Hematopoietic multipotent progenitor cell treated with erythropoietin and hydrocortisone succinate and interleukin-3 and kit ligand, for 8 days (in vitro differentiated cells): ENCODE data around the gene RYR1.
"Not testable (repeated sequence)": the region's sequence is repeated elsewhere in the genome, so short reads cannot be mapped to it uniquely, and the experiment has no call there.

Experiments
- DNase-seq: peaks from one replicate; pipeline ENCODE4 v3.0.0-alpha.2; 2015

The RYR1 gene

DNA sequence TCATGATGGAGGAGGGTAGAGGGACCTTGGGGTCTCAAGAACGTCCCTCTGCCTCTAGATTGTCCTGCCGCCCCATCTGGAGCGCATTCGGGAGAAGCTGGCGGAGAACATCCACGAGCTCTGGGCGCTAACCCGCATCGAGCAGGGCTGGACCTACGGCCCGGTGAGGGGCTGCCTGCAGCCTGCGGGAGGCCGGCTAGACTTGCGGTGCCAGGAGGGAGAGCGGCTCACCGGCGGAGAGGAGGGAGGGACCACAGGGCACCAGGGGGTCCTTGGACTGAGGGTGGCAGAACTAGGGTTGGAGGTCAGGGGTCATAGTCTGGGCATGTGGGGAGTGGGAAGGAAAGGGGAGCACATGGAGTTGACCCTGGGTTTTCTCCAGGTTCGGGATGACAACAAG lies 29.9 kb downstream of the RYR1 start:
- no peak for DNase-seq

GRCh38 chr19:38464421-38465082 lies 31.1 kb downstream of the RYR1 start:
- DNase-seq, result no peak

DNA sequence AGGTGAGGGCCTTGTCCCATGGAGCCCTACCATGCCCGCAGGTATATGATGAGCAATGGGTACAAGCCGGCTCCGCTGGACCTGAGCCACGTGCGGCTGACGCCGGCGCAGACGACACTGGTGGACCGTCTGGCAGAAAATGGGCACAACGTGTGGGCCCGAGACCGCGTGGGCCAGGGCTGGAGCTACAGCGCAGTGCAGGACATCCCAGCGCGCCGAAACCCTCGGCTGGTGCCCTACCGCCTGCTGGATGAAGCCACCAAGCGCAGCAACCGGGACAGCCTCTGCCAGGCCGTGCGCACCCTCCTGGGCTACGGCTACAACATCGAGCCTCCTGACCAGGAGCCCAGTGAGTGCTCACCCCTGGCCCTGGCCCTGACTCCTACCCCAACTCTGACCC lies 32.6 kb downstream of the RYR1 start:
- no peak for DNase-seq

DNA sequence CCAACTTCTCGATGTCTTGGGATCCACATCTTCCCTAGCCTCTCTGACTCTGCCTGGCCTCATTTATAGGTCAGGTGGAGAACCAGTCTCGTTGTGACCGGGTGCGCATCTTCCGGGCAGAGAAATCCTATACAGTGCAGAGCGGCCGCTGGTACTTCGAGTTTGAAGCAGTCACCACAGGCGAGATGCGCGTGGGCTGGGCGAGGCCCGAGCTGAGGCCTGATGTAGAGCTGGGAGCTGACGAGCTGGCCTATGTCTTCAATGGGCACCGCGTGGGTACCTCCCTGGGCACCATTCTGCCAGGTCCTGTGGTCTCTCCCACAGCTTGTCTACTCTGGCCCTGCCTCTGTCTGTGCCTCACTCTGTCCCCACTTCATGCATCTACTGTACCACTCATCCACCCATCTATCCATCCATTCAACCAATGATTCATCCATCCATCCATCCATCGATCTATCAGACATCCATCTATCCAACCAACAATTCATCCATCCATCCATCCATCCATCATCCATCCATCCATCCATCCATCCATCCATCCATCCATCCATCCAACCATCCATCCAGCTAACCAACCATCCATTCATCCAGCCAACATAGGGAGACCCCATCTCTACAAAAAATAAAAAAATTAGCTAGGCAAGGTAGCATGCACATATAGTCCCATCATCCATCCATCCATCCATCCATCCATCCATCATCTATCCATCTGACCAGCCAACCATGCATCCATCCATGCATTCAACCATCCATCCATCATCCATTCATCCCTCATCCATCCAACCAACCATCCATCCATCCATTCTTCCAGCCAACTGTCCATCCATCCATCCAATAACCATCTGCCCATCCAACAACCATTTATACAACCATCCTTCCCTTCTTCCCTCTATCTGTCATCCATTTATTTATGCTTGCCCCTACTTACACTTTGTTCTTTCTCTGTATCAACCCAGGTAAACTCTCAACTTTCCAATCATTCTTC lies 34.3 kb downstream of the RYR1 start:
- no peak for DNase-seq

DNA sequence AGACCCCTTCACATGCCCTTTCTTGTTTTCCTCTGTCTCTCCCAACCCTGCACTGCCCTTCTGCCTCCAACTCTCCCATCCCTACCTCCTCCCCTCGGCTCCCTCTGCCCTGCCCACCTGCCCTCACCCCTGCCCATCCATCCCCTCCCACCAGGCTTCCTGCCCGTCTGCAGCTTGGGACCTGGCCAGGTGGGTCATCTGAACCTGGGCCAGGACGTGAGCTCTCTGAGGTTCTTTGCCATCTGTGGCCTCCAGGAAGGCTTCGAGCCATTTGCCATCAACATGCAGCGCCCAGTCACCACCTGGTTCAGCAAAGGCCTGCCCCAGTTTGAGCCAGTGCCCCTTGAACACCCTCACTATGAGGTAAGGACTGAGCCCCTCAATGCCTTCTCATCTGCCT lies 35.7 kb downstream of the RYR1 start:
- no peak for DNase-seq

GRCh38 chr19:38470788-38471480 lies 37.4 kb downstream of the RYR1 start:
- no peak for DNase-seq

DNA sequence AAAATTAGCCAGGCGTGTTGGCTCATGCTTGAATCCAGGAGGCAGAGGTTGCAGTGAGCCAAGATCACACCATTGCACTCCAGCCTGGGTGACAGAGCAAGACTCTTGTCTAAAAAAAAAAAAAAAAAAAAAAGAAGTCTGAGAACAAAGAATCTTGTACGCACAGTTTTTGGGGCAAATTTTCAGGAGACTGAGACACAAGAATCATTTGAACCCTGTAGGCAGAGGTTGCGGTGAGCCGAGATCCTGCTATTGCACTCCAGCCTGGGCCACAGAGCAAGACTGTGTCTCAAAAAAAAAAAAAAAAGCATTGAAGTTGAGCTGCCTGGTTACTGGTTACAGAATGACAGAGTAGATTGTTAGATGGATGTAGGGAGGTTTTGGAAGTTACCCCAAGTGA lies 39.2 kb downstream of the RYR1 start:
- not testable (repeated sequence) for DNase-seq

DNA sequence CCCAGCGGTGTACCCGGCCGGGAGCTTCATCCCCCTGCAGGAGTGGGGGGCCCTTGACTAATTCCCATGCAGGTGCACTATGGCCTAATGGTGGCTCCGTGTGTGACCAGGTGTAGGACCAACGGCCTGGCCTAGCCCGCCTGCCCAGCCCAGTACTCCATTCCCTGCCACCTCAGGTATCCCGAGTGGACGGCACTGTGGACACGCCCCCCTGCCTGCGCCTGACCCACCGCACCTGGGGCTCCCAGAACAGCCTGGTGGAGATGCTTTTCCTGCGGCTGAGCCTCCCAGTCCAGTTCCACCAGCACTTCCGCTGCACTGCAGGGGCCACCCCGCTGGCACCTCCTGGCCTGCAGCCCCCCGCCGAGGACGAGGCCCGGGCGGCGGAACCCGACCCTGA lies 39.7 kb downstream of the RYR1 start:
- no peak for DNase-seq

DNA sequence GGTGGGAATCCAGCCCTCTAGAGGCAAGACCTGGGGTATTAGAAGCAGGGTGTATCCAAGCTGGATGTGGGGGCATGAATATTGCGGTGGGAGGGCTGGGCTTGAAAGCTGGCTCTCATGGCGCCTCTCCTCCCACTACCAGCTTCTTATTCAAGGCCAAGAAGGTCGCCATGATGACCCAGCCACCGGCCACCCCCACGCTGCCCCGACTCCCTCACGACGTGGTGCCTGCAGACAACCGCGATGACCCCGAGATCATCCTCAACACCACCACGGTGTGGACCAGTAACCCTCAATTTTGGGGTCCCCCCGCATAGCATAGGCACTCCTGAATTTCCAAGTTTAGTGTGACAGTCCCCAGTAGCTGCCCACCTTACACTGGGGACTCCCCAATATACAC lies 41.7 kb downstream of the RYR1 start:
- DNase-seq, result no peak

DNA sequence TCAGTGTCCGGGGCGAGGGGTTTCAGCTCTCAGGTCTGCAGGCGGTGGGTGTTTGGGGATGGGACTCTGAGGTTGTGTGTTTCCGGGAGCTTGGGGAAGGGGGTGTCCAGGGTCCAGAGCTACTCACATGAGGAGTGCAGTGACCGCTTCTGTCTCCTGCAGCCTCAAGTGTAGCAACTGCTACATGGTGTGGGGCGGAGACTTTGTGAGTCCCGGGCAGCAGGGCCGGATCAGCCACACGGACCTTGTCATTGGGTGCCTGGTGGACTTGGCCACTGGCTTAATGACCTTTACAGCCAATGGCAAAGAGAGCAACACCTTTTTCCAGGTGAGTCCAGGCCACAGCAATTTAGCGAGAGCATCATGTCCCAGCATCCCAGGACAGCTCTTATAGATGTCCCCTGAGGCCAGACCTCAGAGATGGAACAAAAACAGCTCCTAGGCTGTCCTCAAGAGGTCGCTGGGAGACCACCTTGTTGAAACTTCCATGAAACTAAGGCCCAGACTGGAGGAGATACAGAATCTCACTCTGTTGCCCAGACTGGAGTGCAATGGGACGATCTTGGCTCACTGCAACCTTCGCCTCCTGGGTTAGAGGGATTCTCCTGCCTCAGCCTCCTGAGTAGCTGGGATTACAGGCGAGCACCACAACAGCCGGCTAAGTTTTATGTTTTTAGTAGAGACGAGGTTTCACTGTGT lies 44.9 kb downstream of the RYR1 start:
- DNase-seq, result peak; percentile 39

DNA sequence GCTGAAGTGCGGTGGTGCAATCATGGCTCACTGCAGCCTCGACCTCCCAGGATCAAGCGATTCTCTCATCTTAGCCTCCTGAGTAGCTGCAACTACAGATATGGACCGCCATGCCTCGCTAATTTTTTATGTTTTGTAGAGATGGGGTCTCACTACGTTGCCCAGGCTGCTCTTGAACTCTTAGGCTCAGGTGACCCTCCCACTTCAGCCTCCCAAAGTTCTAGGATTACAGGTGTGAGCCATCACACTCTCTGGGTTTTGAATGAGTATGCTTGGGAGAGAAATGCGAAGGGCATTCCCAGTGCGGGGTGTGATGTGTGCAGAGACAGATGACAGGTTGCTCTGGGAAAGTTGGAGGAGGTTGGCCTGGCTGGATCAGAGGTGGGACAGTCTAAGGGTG lies 49.0 kb downstream of the RYR1 start:
- no peak for DNase-seq

- DNase-seq, result no peak
Observed at GRCh38 chr19:38483016-38483630, 49.6 kb downstream of the RYR1 start.

GRCh38 chr19:38484747-38485146 lies 51.3 kb downstream of the RYR1 start:
- no peak for DNase-seq

DNA sequence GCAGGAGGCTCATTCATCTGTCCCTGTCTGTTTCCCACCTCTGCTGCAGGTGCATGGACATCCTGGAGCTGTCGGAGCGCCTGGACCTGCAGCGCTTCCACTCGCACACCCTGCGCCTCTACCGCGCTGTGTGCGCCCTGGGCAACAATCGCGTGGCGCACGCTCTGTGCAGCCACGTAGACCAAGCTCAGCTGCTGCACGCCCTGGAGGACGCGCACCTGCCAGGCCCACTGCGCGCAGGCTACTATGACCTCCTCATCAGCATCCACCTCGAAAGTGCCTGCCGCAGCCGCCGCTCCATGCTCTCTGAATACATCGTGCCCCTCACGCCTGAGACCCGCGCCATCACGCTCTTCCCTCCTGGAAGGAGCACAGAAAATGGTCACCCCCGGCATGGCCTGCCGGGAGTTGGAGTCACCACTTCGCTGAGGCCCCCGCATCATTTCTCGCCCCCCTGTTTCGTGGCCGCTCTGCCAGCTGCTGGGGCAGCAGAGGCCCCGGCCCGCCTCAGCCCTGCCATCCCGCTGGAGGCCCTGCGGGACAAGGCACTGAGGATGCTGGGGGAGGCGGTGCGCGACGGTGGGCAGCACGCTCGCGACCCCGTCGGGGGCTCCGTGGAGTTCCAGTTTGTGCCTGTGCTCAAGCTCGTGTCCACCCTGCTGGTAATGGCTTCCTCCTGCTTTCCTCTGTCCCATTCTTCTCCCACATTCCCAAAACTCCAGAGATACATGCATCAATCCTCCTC lies 52.2 kb downstream of the RYR1 start:
- DNase-seq, result no peak

- no peak for DNase-seq
Observed at GRCh38 chr19:38486731-38487336, 53.3 kb downstream of the RYR1 start.

DNA sequence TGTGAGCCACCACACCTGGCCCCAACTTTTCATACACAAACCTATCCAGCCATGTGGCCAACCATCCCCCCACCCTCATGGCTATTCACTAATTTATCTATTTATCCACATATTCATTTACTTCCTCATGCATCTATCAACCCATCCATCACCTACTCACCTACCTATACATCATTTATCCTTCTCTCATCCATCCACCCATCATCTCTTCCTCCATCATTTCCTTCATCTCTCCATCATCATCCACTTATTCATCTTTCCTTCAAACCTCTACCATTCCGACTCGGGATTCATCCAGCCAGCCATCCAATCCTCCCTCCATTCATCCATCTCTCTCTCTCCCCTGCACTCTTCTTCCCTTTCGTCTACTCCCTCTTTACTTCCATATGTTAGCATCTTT lies 54.6 kb downstream of the RYR1 start:
- no peak for DNase-seq

- no peak for DNase-seq
Observed at GRCh38 chr19:38488776-38489481, 55.4 kb downstream of the RYR1 start.

DNA sequence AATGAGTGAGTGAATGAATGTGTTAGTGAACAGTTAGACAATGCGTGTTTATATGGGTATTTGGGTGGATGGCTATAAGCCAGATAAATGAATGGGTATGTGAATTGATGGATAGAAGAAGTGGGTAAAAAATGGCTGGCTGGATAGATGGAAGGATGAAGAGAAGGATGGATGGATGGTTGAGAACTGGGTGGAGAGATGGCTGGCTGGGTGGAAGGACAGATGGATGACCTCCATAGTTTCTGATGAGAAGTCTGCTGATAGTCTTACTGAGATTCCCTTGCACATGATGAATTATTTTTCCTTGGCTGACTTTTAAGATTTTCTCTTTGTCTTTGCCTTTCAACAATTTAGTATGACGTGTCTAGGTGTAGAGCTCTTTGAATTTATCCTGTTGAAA lies 57.4 kb downstream of the RYR1 start:
- DNase-seq, result no peak

DNA sequence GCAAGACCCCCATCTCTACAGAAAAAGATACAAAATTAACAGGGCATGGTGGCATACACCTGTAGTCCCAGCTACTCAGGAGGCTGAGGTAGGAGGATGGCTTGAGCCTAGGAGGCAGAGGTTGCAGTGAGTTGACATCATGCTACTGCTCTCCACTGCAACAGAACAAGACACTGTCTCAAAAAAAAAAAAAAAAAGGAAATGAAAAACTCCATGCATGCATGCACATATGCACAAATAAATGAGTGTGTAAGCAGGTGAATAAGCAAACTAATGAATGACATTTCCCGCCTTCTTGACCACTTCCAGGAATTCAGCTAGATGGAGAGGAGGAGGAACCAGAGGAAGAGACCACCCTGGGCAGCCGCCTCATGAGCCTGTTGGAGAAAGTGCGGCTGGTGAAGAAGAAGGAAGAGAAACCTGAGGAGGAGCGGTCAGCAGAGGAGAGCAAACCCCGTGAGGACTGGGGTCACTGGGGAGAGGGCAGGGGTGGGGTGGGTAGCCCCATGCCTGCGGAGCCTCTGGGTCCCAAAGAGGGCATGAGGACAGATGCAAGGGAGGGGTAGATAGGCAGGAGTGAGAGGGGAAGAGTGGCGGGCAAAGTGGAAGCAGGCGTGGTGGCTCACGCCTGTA lies 58.8 kb downstream of the RYR1 start:
- DNase-seq, result no peak

- no peak for DNase-seq
Observed at GRCh38 chr19:38494379-38494778, 60.9 kb downstream of the RYR1 start.
